ENCODE data around the gene RDH12. TPM values are rescaled to one million over a fixed set of nuclear protein-coding genes. Genes with fewer than 3 reads are reported as not detected.
A peak's percentile ranks its signal among the peaks of the same experiment; 100 is the strongest.

The RDH12 gene
- total RNA-seq, 2 experiments from 2014 or later, result not detected

- peak; percentile 84 for DNase-seq (ENCODE audit: low spot score)
- CTCF ChIA-PET (ENCODE audit: unreplicated experiment), result no interaction called here
Observed at GRCh38 chr14:67674480-67675218, 27.0 kb upstream of the RDH12 start, which contains the start of gene VTI1B. Gene VTI1B (minus strand): TSS chr14:67674632. CDS start chr14:67674489, 143 bp downstream.

GRCh38 chr14:67675219-67675582 is 26.5 kb upstream of the RDH12 start:
- H3K4me1 ChIP-seq (ENCODE audit: insufficient read depth, low read length, poor library complexity, severe bottlenecking), result peaks cover 20% of the 10 kb centered on the region
- peak overlapping the region; percentile 53 for H3K27ac ChIP-seq (ENCODE audit: low read depth, low read length, poor library complexity, severe bottlenecking)
- H3K9me3 ChIP-seq (ENCODE audit: low read length), result no peaks in the 10 kb centered on the region
- no TSS peak for BruUV-seq (replicated peaks)
- peaks cover 13% of the 10 kb centered on the region for H4K20me1 ChIP-seq (ENCODE audit: insufficient read depth, low read length)
- peaks cover 39% of the 10 kb centered on the region for H3K36me3 ChIP-seq (ENCODE audit: insufficient read depth, low read length)
- TF ChIP-seq CTCF (conservative IDR thresholded peaks at IDR 0.05; ENCODE audit: low read length) (0 out of 2 replicates have a peak, but pooled peaks have one; percentile 37), EZH2phosphoT487 (IDR thresholded peaks at IDR 0.05; ENCODE audit: borderline replicate concordance, low read depth, low read length) (no peak)
- DNase-seq (ENCODE audit: low spot score), result no peak
- H2AFZ ChIP-seq (ENCODE audit: low read length), result peak overlapping the region; percentile 83
- peak overlapping the region; percentile 87 for H3K4me2 ChIP-seq (ENCODE audit: low read length)
- CTCF ChIA-PET (ENCODE audit: unreplicated experiment), result no interaction called here
- POLR2A ChIA-PET, result interaction anchor here (0.9 to 1.2 kb wide), 2 partner anchors 79 to 143 kb away, joined by 3 read pairs; no protein-coding TSS in a partner anchor
- intact Hi-C loops (cut with micrococcal nuclease; ENCODE audit: unreplicated experiment), result loop anchor here (2.0 kb wide), 1 partner anchor 20 kb away; the partner anchor contains the start of gene RDH11
- H3K4me3 ChIP-seq (ENCODE audit: low read depth, low read length, poor library complexity, severe bottlenecking), result peak overlapping the region; percentile 82
- H3K9me2 ChIP-seq (ENCODE audit: insufficient read depth, low read length), result no peaks in the 10 kb centered on the region
- H3K79me2 ChIP-seq (ENCODE audit: insufficient read depth, low read depth, low read length), result peaks cover 23% of the 10 kb centered on the region

More at GRCh38 chr14:67674480-67675218, 27.0 kb upstream of the RDH12 start, which contains the start of gene VTI1B:
- TF ChIP-seq EZH2phosphoT487 (IDR thresholded peaks at IDR 0.05; ENCODE audit: borderline replicate concordance, low read depth, low read length) (no peak), CTCF (conservative IDR thresholded peaks at IDR 0.05; ENCODE audit: low read length) (no peak; the same call in 1 of the 2 replicates)
- H3K36me3 ChIP-seq (ENCODE audit: insufficient read depth, low read length), result peaks cover 34% of the 10 kb centered on the region
- peak within 1 kb of the TSS; percentile 87 for H3K4me2 ChIP-seq (ENCODE audit: low read length)
- peak within 1 kb of the TSS; percentile 53 for H3K27ac ChIP-seq (ENCODE audit: low read depth, low read length, poor library complexity, severe bottlenecking)
- H3K4me3 ChIP-seq (ENCODE audit: low read depth, low read length, poor library complexity, severe bottlenecking), result peak within 1 kb of the TSS; percentile 82
- H3K79me2 ChIP-seq (ENCODE audit: insufficient read depth, low read depth, low read length), result peaks cover 26% of the 10 kb centered on the region
- peaks cover 20% of the 10 kb centered on the region for H3K4me1 ChIP-seq (ENCODE audit: insufficient read depth, low read length, poor library complexity, severe bottlenecking)
- intact Hi-C loops (cut with micrococcal nuclease; ENCODE audit: unreplicated experiment), result loop anchor here (2.0 kb wide), 1 partner anchor 20 kb away; the partner anchor contains the start of gene RDH11
- POLR2A ChIA-PET, result interaction anchor here (1.0 to 1.2 kb wide), 2 partner anchors 78 to 317 kb away, joined by 3 read pairs; no protein-coding TSS in a partner anchor
- H3K9me2 ChIP-seq (ENCODE audit: insufficient read depth, low read length), result no peaks in the 10 kb centered on the region
- no TSS peak for BruUV-seq (replicated peaks)
- H2AFZ ChIP-seq (ENCODE audit: low read length), result peak within 1 kb of the TSS; percentile 83
- H3K9me3 ChIP-seq (ENCODE audit: low read length), result no peaks in the 10 kb centered on the region
- peaks cover 13% of the 10 kb centered on the region for H4K20me1 ChIP-seq (ENCODE audit: insufficient read depth, low read length)

GRCh38 chr14:67679006-67679405 is 22.7 kb upstream of the RDH12 start:
- H3K79me2 ChIP-seq (ENCODE audit: insufficient read depth, low read depth, low read length), result peaks cover 2% of the 10 kb centered on the region
- BruUV-seq (replicated peaks), result no TSS peak
- no peak overlapping the region for H3K4me2 ChIP-seq (ENCODE audit: low read length)

More at GRCh38 chr14:67679006-67679405, 22.7 kb upstream of the RDH12 start:
- Histone ChIP-seq H3K9me3 (ENCODE audit: low read length) (no peaks in the 10 kb centered on the region), H2AFZ (ENCODE audit: low read length) (no peak overlapping the region), H4K20me1 (ENCODE audit: insufficient read depth, low read length) (peaks cover under 1% of the 10 kb centered on the region), H3K4me1 (ENCODE audit: insufficient read depth, low read length, poor library complexity, severe bottlenecking) (peaks cover 6% of the 10 kb centered on the region), H3K27ac (ENCODE audit: low read depth, low read length, poor library complexity, severe bottlenecking) (no peak overlapping the region), H3K4me3 (ENCODE audit: low read depth, low read length, poor library complexity, severe bottlenecking) (no peak overlapping the region), H3K36me3 (ENCODE audit: insufficient read depth, low read length) (peaks cover 74% of the 10 kb centered on the region), H3K9me2 (ENCODE audit: insufficient read depth, low read length) (no peaks in the 10 kb centered on the region)
- CTCF ChIA-PET (ENCODE audit: unreplicated experiment), result no interaction called here
- no peak for DNase-seq (ENCODE audit: low spot score)
- TF ChIP-seq CTCF (conservative IDR thresholded peaks at IDR 0.05; ENCODE audit: low read length), result no peak
- TF ChIP-seq EZH2phosphoT487 (IDR thresholded peaks at IDR 0.05; ENCODE audit: borderline replicate concordance, low read depth, low read length), result no peak
- intact Hi-C loops (cut with micrococcal nuclease; ENCODE audit: unreplicated experiment), result no loop called here
- POLR2A ChIA-PET, result no interaction called here
